NCI-H2227 treated with DMSO at 0.1 percent for 48 hours (cell line): ENCODE measurements around the gene CRYZL1.
"Not testable (repeated sequence)": the region's sequence is repeated elsewhere in the genome, so short reads cannot be mapped to it uniquely, and the experiment has no call there.

Source experiments
- DNase-seq: peaks from one replicate; lab custom pipeline; 2025; lab: John Stamatoyannopoulos, UW

The CRYZL1 gene

GRCh38 chr21:33626151-33626550, 15.4 kb downstream of the CRYZL1 start:
- DNase-seq, result not testable (repeated sequence)

GRCh38 chr21:33622253-33622652, 19.3 kb downstream of the CRYZL1 start:
- no peak for DNase-seq

GRCh38 chr21:33619726-33620125, 21.8 kb downstream of the CRYZL1 start:
- DNase-seq, result no peak

- DNase-seq, result no peak
Measured at GRCh38 chr21:33618407-33618806, 23.1 kb downstream of the CRYZL1 start.

- not testable (repeated sequence) for DNase-seq
Measured at GRCh38 chr21:33617565-33617964, 24.0 kb downstream of the CRYZL1 start.

GRCh38 chr21:33611006-33611744, 30.4 kb downstream of the CRYZL1 start:
- no peak for DNase-seq

GRCh38 chr21:33608559-33608958, 33.0 kb downstream of the CRYZL1 start:
- no peak for DNase-seq

- no peak for DNase-seq
Measured at GRCh38 chr21:33598051-33598450, 43.5 kb downstream of the CRYZL1 start.

- DNase-seq, result peak; percentile 84
Measured at GRCh38 chr21:33588485-33589335, 52.8 kb downstream of the CRYZL1 start, which contains the start of gene DONSON. DONSON (minus strand) TSS chr21:33588684; CDS start chr21:33588641, 43 bp downstream.

GRCh38 chr21:33587792-33588484, 53.6 kb downstream of the CRYZL1 start:
- peak; percentile 37 for DNase-seq

- no peak for DNase-seq
Measured at GRCh38 chr21:33586927-33587326, 54.6 kb downstream of the CRYZL1 start.

GRCh38 chr21:33584455-33584854, 57.1 kb downstream of the CRYZL1 start:
- no peak for DNase-seq

GRCh38 chr21:33578959-33579542, 62.5 kb downstream of the CRYZL1 start:
- no peak for DNase-seq

- no peak for DNase-seq
Measured at GRCh38 chr21:33578214-33578613, 63.3 kb downstream of the CRYZL1 start.

GRCh38 chr21:33576741-33577141, 64.8 kb downstream of the CRYZL1 start:
- not testable (repeated sequence) for DNase-seq

- DNase-seq, result no peak
Measured at GRCh38 chr21:33572350-33572749, 69.2 kb downstream of the CRYZL1 start.

- no peak for DNase-seq
Measured at GRCh38 chr21:33569991-33570390, 71.5 kb downstream of the CRYZL1 start.

GRCh38 chr21:33568448-33568847, 73.1 kb downstream of the CRYZL1 start:
- DNase-seq, result no peak

GRCh38 chr21:33567914-33568313, 73.6 kb downstream of the CRYZL1 start:
- DNase-seq, result no peak

GRCh38 chr21:33566514-33566913, 75.0 kb downstream of the CRYZL1 start:
- no peak for DNase-seq

GRCh38 chr21:33562389-33562788, 79.2 kb downstream of the CRYZL1 start:
- DNase-seq, result no peak

GRCh38 chr21:33561373-33561772, 80.2 kb downstream of the CRYZL1 start:
- DNase-seq, result no peak
